Nucleus accumbens (tissue), 56 donors: ENCODE data around the gene ATXN3.
A peak's percentile ranks its signal among the peaks of the same experiment; 100 is the strongest.
"Not testable (repeated sequence)": the region's sequence is repeated elsewhere in the genome, so short reads cannot be mapped to it uniquely, and the experiment has no call there.

Experiments used
- DNase-seq, 56 donors: peaks; one replicate each; lab custom pipeline; 2025; lab: John Stamatoyannopoulos, UW

Gene ATXN3

DNA sequence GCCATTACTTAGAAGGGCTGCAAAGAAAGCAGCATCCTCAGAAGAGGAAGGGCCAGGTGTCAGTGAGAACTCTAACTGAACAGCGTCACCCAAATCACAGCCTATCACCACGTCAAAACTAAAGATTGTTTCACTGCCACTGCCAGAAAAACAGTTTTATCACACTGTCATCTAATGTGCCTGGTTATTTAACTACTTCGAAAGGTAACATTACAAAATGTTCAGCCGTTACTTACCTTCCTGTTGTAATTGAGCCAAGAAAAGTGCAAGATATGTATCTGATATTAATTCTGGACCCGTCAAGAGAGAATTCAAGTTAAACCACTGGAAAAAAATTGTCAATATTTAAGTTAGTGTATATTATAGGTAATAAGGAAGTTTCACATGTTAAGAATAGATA is 17.9 kb downstream of the ATXN3 start:
- no peak for DNase-seq

- DNase-seq, result no peak
These were observed 31.8 kb downstream of the ATXN3 start for GRCh38 chr14:92074555-92074954.

GRCh38 chr14:92058006-92058917 is 48.1 kb downstream of the ATXN3 start:
- DNase-seq, result peak in 2 of 56 donors; percentile 4 to 5

DNA sequence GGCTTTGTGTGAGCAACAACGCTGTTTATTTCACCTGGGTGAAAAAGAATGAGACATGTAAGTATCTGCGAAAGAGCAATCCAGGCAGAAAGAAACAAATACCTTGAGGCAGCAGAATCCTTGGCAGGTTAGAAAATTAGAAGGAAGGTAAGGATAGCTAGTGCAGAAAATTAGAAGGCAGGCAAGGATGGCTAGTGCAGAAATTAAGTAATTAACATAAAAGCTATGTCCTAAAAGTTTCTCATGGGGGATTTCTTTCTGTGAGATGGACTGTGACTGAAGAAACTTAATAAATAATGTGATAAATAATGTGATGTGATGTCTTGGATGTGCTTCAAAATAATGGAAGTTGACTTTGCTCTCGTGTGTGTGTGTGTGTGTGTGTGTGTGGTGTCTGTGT is 56.6 kb downstream of the ATXN3 start:
- no peak for DNase-seq

DNA sequence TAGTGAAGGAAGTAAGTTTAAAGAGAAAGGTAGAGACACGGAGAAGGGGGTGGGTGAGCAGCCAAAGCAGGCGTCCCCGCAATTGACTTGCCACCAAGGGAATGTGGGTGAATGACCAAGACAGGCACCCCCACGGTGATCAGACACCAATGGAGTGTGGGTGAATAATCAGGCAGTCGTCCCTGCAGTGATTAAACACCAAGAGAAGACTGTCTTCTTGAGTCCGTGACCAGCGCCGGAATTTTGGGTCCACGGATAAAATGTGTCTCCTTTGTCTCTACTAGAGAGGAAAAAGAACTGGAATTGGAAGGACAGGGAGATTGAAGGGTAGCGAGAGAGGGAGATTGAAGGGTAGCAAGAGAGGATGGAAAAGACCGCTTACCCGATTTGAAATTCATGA is 57.2 kb downstream of the ATXN3 start:
- not testable (repeated sequence) for DNase-seq

GRCh38 chr14:92045904-92046303 is 60.5 kb downstream of the ATXN3 start:
- DNase-seq, result not testable (repeated sequence)

GRCh38 chr14:92041766-92042165 is 64.6 kb downstream of the ATXN3 start:
- not testable (repeated sequence) for DNase-seq

DNA sequence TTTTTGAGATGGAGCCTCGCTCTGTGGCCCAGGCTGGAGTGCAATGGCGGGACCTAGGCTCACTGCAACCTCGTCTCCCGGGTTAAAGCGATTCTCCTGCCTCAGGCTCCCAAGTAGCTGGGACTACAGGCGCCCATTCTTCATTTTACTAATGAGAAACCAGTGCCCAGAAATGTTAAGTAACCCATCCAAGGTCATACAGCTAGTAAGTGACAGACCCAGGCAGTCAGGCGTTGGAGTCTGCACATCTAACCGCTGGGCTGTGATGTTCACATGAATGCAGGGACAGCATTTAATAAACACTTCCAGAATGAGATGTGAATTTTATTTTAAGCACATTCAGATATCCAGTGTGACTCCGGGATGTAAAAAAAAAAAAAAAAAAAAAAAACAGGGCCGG is 65.2 kb downstream of the ATXN3 start:
- no peak for DNase-seq

DNA sequence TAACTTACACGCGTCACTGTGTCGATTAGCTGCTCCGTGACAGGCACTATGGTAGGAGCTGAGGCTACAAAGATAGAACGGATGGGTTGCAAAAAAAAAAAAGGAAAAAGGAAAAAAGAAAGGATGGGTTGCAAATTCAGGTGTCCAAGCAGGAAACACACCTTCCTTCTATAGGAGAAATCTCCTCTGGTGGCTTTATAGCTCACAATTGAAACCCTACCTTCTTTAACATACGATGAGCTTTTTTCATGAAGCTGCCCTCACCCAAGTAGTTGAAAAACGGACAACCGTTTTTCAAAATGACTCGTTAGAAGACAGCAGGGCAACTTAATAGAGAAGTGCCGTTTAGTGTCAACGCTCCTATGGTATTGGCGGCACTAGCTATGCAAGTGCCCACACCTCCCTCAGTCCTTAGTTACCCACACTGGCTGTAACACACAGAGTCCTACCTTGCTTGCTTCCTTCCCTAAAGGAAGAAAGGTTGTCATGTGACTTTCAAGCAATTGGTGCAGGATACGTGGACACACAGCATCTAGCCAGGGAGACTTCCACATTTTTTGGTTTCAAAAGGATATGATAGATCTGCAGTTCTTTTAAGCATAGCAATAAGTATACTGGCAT is 65.8 kb downstream of the ATXN3 start:
- DNase-seq, result peak in 12 of 56 donors; percentile 4 to 50 (median 24)

- DNase-seq, result peak; percentile 47 to 96 (median 89)
These were observed 66.5 kb downstream of the ATXN3 start, which contains the start of gene TRIP11 for GRCh38 chr14:92039719-92040430. Gene TRIP11 (minus strand): TSS chr14:92040059. CDS start chr14:92039685, 374 bp downstream.

DNA sequence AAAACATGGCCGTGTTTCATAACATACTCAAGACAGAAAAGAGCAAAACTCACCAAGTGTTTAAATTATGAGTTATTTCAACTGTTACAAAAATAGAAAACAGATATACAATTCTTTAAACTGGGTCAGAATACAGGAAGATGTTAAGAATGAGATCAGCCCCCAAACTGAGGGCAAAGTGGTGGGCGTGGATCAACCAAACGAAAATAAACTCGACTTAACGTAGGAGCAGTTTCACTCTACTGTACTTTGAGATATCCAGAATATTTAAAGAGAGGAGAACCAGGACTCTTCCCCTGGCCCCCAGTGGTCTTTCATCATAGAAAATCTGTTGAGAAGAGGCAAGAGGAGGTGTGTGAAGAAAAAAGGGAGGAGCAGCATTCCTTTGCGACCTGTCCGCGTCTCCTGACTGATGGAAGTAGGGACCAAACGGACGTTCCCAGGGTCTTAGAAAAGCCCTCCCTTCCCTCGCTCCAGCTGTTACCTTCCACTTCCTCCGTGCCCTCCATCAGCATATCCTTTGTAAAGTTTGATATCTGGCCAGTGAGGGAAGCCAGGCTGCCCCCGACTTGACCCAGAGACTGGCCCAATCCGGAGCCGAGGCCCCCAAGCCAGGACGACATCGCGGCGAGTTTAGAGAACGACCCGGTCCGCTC is 67.2 kb downstream of the ATXN3 start:
- peak in 16 of 56 donors; percentile 18 to 75 (median 64) for DNase-seq

DNA sequence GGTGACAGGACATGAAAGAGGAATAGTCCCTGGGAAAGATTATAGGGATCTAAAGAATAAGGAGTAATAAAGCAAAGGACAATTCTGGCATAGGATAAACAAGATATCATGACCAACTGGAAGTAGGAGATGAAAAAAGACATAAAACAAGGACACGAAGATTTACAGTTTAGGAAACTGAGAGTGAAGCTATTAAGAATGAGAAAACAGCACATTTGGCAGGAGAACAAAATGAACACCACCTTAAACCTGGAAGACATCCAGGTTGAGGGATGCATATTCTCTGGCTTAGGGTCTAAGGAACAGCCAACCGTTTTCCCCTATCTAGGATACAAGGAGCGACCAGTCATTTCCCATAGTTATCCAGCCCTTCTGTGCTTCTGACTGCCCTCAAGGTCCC is 68.4 kb downstream of the ATXN3 start:
- no peak for DNase-seq

DNA sequence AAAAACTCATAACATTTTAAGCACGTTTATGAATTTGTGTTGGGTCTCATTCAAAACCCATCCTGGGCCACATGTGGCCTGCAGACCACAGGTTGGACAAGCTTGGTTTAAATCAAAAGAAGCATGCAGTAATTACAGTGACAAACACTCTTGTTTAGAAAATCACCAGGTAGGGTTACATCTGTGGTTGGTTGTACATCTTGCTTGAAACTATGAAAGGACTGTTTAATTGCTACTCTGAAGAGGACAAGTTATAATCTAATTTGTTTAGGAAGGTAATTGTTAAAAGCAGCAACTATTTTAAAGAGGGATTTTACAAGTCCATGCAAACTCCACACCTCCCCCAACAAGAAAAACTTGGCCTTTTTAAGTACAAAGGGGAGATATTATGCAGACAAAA is 70.5 kb downstream of the ATXN3 start:
- no peak for DNase-seq

DNA sequence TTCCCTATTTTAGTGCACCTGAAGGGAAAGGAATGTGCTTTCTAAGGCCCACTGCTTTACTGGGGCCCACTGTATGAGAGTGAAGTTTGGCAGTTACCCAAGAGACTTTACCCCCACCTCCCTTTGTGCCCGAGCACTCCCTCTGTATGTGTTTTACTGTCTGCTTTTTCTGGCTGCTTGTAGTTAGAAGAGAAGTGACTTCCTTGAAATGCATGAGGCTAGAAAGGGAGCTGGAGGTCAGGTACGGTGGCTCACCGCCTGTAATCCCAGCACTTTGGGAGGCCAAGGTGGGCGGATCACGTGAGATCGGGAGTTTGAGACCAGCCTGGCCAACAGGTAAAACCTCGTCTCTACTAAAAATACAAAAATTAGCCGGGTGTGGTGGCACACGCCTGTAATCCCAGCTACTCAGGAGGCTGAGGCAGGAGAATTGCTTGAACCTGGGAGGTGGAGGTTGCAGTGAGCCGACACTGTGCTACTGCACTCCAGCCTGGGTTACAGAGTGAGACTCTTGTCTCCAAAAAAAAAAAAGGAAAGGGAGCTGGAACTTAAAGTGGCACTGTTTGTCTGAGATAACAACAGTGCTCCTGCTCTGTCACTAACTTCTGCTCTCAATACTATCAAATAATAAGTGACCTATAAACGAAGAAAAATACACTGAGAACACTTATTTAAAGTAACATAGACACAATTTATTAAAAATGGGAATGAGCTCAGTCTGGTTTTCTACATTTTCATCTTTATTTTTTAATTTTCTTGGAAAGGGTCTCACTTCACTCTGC is 72.3 kb downstream of the ATXN3 start:
- DNase-seq, result no peak

GRCh38 chr14:92033433-92033832 is 72.9 kb downstream of the ATXN3 start:
- no peak for DNase-seq

DNA sequence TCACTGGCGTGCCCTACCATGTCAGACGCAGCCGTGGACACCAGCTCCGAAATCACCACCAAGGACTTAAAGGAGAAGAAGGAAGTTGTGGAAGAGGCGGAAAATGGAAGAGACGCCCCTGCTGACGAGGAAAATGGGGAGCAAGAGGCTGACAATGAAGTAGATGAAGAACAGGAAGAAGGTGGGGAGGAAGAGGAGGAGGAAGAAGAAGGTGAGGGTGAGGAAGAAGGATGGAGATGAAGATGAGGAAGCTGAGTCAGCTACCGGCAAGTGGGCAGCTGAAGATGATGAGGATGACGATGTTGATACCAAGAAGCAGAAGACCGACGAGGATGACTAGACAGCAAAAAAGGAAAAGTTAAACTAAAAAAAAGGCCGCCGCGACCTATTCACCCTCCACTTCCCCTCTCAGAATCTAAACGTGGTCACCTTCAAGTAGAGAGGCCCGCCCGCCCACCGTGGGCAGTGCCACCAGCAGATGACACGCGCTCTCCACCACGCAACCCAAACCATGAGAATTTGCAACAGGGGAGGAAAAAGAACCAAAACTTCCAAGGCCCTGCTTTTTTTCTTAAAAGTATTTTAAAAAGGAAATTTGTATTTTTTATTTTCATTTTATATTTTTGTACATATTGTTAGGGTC is 79.7 kb downstream of the ATXN3 start:
- DNase-seq, result no peak

DNA sequence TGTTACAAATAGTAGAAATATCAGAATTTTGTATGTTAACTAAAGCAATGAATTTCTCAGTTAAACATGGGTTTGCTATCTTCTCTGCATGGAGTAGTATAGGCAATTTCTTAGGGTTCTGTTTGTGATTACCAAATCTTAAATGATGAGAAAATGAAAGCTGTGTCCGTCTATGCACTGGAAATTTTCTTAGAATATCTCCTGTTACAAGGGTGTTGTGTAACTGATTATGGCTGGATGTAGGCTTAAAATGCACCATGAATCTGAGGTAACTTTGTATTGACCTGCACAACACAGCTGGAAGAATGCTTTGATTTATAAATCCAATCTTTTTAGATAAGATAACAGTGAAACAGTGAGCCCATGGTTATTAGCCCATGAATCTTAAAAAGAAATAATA is 84.3 kb downstream of the ATXN3 start:
- DNase-seq, result no peak

DNA sequence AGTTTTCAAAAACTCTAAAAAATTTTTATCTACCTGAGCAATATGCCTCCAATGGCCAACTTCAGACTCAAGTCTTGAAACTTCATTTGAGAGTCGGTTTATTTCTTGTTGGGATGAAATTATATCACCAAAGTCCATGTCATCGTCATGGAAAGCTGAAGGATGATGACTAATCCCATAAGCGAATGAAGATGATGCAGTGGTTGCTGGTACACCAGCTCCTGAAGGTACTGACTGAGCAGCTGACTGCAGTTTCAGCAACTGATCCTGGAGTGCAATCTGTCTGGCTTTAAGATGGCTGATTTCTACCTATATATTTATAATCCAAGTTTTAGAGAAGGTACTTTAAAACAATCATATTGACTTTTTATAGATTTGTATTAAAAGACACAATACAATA is 84.9 kb downstream of the ATXN3 start:
- DNase-seq, result no peak

GRCh38 chr14:92014040-92014439 is 92.3 kb downstream of the ATXN3 start:
- no peak for DNase-seq
